NCI-H187 treated with DMSO at 0.1 percent for 48 hours (cell line): Measurements from ENCODE around the gene DCLK3.

Experiments used
- DNase-seq: peaks from one replicate; lab custom pipeline; 2025; lab: John Stamatoyannopoulos, UW

DCLK3 gene

GRCh38 chr3:36763850-36764703 is at the start of gene DCLK3:
Gene DCLK3 (minus strand): TSS chr3:36764553. CDS start chr3:36764263, 290 bp downstream.
- DNase-seq = no peak

- DNase-seq = no peak
These were observed 49.0 kb upstream of the DCLK3 start for GRCh38 chr3:36813305-36813704.

- DNase-seq = no peak
These were observed 47.9 kb upstream of the DCLK3 start for GRCh38 chr3:36812240-36812639.

GRCh38 chr3:36811768-36812167 is 47.4 kb upstream of the DCLK3 start:
- DNase-seq = no peak

GRCh38 chr3:36804295-36805055 is 40.1 kb upstream of the DCLK3 start:
- DNase-seq = peak; percentile 27

GRCh38 chr3:36803091-36803791 is 38.9 kb upstream of the DCLK3 start:
- no peak for DNase-seq

GRCh38 chr3:36800533-36801116 is 36.3 kb upstream of the DCLK3 start:
- DNase-seq = no peak

- DNase-seq = no peak
These were observed 32.5 kb upstream of the DCLK3 start for GRCh38 chr3:36796881-36797280.

GRCh38 chr3:36796161-36796560 is 31.8 kb upstream of the DCLK3 start:
- DNase-seq = no peak

- no peak for DNase-seq
These were observed 31.3 kb upstream of the DCLK3 start for GRCh38 chr3:36795622-36796021.

GRCh38 chr3:36792342-36792741 is 28.0 kb upstream of the DCLK3 start:
- DNase-seq = no peak

GRCh38 chr3:36790765-36791164 is 26.4 kb upstream of the DCLK3 start:
- no peak for DNase-seq

- no peak for DNase-seq
These were observed 22.9 kb upstream of the DCLK3 start for GRCh38 chr3:36786921-36787890.

GRCh38 chr3:36784138-36784635 is 19.8 kb upstream of the DCLK3 start:
- DNase-seq = no peak

- DNase-seq = no peak
These were observed 13.3 kb upstream of the DCLK3 start for GRCh38 chr3:36777424-36778218.

- no peak for DNase-seq
These were observed 12.1 kb upstream of the DCLK3 start for GRCh38 chr3:36776436-36776835.

GRCh38 chr3:36774052-36774451 is 9.7 kb upstream of the DCLK3 start:
- DNase-seq = no peak

GRCh38 chr3:36771931-36772330 is 7.6 kb upstream of the DCLK3 start:
- DNase-seq = no peak

- no peak for DNase-seq
These were observed 5.6 kb upstream of the DCLK3 start for GRCh38 chr3:36769926-36770325.

- DNase-seq = no peak
These were observed 751 bp upstream of the DCLK3 start for GRCh38 chr3:36765104-36765503.
